Skeletal muscle satellite cell (primary cell): ENCODE data around the gene UNC80.

Experiments used
- H3K27me3 ChIP-seq: 2 replicates; pipeline ENCODE4 v1.7.0; 2013; ENCODE audit warnings: low read length; ENCODE audit not compliant: control insufficient read depth, insufficient read depth
- H3K36me3 ChIP-seq: 2 replicates; pipeline ENCODE4 v1.7.0; 2013; ENCODE audit warnings: mild to moderate bottlenecking, control low read depth, low read length; ENCODE audit not compliant: insufficient read depth
- H3K4me1 ChIP-seq: 2 replicates; pipeline ENCODE4 v1.7.0; 2013; ENCODE audit warnings: low read length; ENCODE audit not compliant: control insufficient read depth, insufficient read depth
- H3K4me2 ChIP-seq: 2 replicates; pipeline ENCODE4 v1.7.0; 2013; ENCODE audit warnings: mild to moderate bottlenecking, low read length
- H3K4me3 ChIP-seq: 2 replicates; pipeline ENCODE4 v1.7.0; 2013; ENCODE audit warnings: low read length
- H3K9ac ChIP-seq: 2 replicates; pipeline ENCODE4 v1.7.0; 2013; ENCODE audit warnings: mild to moderate bottlenecking, low read depth, low read length, moderate library complexity
- H3K9me3 ChIP-seq: replicated peaks from 2 replicates; pipeline ENCODE4 v1.7.0; 2013; ENCODE audit warnings: mild to moderate bottlenecking, control low read depth, low read length

UNC80 gene

GRCh38 chr2:210000464-210001324 is 229.1 kb downstream of the UNC80 start:
- H3K9me3 ChIP-seq = no peaks in the 10 kb centered on the region
- no peak overlapping the region for H3K4me2 ChIP-seq
- no peak overlapping the region for H3K4me3 ChIP-seq
- H3K36me3 ChIP-seq = no peaks in the 10 kb centered on the region
- no peaks in the 10 kb centered on the region for H3K27me3 ChIP-seq
- peaks cover 26% of the 10 kb centered on the region for H3K4me1 ChIP-seq
- H3K9ac ChIP-seq = no peak overlapping the region

DNA sequence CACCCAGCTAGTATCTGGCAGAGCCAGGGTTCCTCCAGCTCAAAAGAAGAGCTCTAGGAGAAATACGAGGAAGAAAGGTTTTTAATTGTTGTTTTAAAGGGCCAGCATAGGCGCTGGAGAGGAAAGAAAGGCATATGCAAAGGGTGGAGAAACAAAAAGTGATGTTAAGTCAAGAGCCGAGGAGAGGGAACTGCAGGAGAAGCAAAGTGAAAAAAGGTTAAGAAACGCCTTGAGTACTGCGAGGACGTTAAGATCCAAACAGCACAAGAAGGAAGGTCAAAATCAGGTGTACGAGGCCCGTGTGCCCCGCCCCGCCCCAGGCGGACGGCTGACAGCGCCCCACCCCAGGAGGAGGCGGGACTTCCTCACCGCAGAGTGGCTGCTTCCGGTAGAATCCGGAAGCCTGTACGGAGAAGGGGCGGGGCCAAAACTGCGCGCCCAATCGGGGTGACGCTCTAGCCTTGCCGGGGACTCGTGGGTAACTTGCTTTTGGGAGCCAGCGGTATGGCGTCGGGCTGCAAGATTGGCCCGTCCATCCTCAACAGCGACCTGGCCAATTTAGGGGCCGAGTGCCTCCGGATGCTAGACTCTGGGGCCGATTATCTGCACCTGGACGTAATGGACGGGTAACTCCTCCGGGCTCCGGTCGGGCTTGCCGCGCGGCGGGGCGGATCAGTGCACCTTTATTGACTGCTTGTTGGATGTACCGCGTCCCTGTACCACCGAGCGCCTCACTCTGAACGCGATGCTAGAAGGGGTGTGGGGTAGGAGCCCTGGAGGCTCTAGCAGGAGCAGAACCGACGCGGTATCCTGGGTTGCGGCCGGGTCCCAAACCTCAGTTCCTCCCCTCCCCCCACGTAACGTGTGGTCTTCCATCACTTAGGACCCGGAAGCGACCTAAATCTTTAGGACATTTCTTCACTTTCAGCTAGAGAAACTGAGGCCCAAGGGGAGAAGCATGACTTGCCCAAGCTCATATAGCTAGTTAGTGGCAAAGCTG is 230.8 kb downstream of the UNC80 start, which contains the start of gene RPE:
Gene RPE (plus strand): TSS at position 481 of the 1,000 bp plus-strand sequence. CDS start 24 bp downstream, at position 505.
- H3K9ac ChIP-seq = peak within 1 kb of the TSS; percentile 95
- H3K36me3 ChIP-seq = no peaks in the 10 kb centered on the region
- no peaks in the 10 kb centered on the region for H3K27me3 ChIP-seq
- no peaks in the 10 kb centered on the region for H3K9me3 ChIP-seq
- H3K4me2 ChIP-seq = peak within 1 kb of the TSS; percentile 88
- H3K4me1 ChIP-seq = peaks cover 26% of the 10 kb centered on the region
- H3K4me3 ChIP-seq = peak within 1 kb of the TSS; percentile 97

DNA sequence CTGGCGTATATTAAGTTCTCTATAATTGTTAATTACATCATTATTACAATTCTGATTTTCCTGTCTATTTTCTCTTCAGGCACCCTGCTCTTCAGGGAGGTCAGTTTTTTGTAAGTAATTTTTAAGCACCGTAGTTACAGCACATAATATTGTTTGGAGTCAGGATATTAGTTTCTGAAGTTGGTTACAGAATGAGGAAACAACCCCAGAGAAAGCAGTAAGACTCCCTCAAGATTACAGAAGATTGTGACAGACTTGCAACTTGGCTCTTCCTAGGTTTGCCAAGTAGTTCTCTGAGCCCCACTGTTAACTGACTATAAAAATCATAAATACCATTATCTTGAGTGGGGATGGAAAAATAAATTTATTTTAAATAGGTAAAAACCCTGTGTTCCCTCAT is 231.7 kb downstream of the UNC80 start:
- Histone ChIP-seq H3K4me1 (peaks cover 26% of the 10 kb centered on the region), H3K9ac (peak overlapping the region; percentile 95), H3K9me3 (no peaks in the 10 kb centered on the region), H3K27me3 (no peaks in the 10 kb centered on the region), H3K36me3 (peaks cover 5% of the 10 kb centered on the region), H3K4me2 (peak overlapping the region; percentile 88), H3K4me3 (peak overlapping the region; percentile 97)

- Histone ChIP-seq H3K36me3 (peaks cover 17% of the 10 kb centered on the region), H3K9ac (no peak overlapping the region), H3K4me3 (no peak overlapping the region), H3K4me2 (peak overlapping the region; percentile 13), H3K9me3 (no peaks in the 10 kb centered on the region), H3K4me1 (peaks cover 26% of the 10 kb centered on the region), H3K27me3 (no peaks in the 10 kb centered on the region)
These were observed 233.2 kb downstream of the UNC80 start for GRCh38 chr2:210004881-210005280.

DNA sequence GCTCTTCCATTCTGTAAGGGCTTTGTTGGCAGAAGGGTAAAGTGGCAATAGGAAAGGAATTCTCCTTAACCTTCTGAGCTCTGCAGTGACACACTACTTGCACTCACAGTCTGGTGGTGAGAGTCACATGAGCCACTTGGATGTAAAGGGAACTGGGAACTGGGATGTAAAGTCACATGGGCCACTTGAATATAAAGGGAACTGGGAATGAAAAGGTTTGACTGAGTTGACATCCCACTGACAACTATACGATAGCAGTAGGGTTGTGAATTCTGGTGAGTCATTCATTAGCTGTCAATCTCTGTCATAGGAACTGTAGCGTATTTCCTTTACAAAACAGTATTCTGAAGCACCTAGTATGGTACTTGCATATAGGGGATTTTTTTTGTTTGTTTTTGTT is 236.3 kb downstream of the UNC80 start:
- peaks cover 22% of the 10 kb centered on the region for H3K4me1 ChIP-seq
- no peak overlapping the region for H3K4me2 ChIP-seq
- peaks cover 40% of the 10 kb centered on the region for H3K36me3 ChIP-seq

GRCh38 chr2:210009126-210009525 is 237.5 kb downstream of the UNC80 start:
- no peaks in the 10 kb centered on the region for H3K9me3 ChIP-seq
- H3K36me3 ChIP-seq = peaks cover 41% of the 10 kb centered on the region
- H3K4me2 ChIP-seq = no peak overlapping the region
- peaks cover 13% of the 10 kb centered on the region for H3K4me1 ChIP-seq
- H3K27me3 ChIP-seq = no peaks in the 10 kb centered on the region
- no peak overlapping the region for H3K9ac ChIP-seq
- H3K4me3 ChIP-seq = no peak overlapping the region

More for the DNA sequence above, 236.3 kb downstream of the UNC80 start:
- Histone ChIP-seq H3K4me3 (no peak overlapping the region), H3K27me3 (no peaks in the 10 kb centered on the region), H3K9ac (no peak overlapping the region), H3K9me3 (no peaks in the 10 kb centered on the region)

- no peaks in the 10 kb centered on the region for H3K27me3 ChIP-seq
- H3K9ac ChIP-seq = no peak overlapping the region
- H3K9me3 ChIP-seq = no peaks in the 10 kb centered on the region
- H3K4me3 ChIP-seq = no peak overlapping the region
- no peak overlapping the region for H3K4me2 ChIP-seq
- peaks cover 47% of the 10 kb centered on the region for H3K36me3 ChIP-seq
- H3K4me1 ChIP-seq = peaks cover 5% of the 10 kb centered on the region
These were observed 238.3 kb downstream of the UNC80 start for GRCh38 chr2:210009896-210010295.

DNA sequence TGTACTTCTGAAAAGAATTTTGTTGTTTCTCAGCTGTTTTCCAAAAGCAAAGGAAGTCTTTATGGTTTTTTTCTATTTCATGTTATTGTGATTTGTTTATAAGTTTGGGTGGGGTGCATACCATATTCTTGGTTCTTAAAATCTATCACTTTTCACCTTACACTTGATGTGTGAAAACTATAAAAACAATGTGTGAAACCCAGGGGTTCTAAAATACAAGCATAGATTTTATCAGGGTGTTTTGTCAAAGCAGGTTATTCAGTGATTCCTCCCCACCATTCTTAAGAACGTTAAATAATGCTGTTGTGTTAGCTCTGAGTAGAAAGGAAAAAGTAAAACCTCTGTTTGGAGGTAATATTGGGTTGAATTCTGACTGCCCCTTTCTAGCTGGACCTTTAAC is 248.5 kb downstream of the UNC80 start:
- Histone ChIP-seq H3K27me3 (no peaks in the 10 kb centered on the region), H3K4me1 (no peaks in the 10 kb centered on the region), H3K4me2 (no peak overlapping the region), H3K36me3 (peaks cover 70% of the 10 kb centered on the region), H3K9me3 (no peaks in the 10 kb centered on the region), H3K4me3 (no peak overlapping the region), H3K9ac (no peak overlapping the region)

DNA sequence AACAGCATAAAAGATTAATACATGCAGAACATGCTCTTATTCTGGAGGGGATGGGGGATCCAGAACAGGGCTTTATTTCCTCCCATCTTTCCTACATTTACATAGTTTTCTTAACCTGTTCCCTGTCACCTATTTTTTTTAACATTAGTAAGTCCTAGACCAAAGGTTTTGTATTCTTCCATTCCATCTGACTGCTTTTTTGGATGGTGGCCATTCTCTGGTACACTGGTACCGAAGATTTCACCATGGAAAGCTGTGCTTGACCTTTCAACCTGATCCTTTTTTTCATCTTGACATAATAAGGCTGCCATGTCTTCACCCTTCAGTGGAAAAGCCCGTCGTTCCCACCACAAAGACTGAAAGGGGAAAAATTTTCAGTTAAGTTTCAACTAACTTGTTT is 251.2 kb downstream of the UNC80 start:
- no peaks in the 10 kb centered on the region for H3K4me1 ChIP-seq
- H3K9me3 ChIP-seq = no peaks in the 10 kb centered on the region
- no peaks in the 10 kb centered on the region for H3K27me3 ChIP-seq
- H3K9ac ChIP-seq = no peak overlapping the region
- peaks cover 58% of the 10 kb centered on the region for H3K36me3 ChIP-seq
- no peak overlapping the region for H3K4me3 ChIP-seq
- no peak overlapping the region for H3K4me2 ChIP-seq

DNA sequence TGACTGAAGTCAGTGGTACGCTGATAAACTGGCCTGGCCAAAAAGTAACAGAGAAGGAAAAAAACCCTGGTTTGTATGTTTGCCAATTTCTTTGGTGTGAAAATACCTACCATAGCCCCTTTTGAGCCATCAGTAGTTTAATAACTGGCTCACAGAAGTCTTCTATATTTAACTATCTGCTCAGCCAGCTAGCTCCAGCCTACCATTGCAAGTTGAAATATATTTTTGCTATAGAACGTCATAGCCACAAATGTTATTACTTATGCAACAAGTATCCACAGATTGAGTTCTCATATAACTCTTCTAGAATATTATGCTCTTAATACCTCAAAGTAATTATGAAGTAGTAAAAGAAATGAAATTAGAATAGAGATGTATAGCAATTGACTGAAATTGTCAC is 256.0 kb downstream of the UNC80 start:
- Histone ChIP-seq H3K4me2 (no peak overlapping the region), H3K4me3 (no peak overlapping the region), H3K36me3 (peaks cover 35% of the 10 kb centered on the region), H3K9ac (no peak overlapping the region), H3K27me3 (no peaks in the 10 kb centered on the region), H3K4me1 (no peaks in the 10 kb centered on the region), H3K9me3 (no peaks in the 10 kb centered on the region)

GRCh38 chr2:210028178-210028577 is 256.5 kb downstream of the UNC80 start:
- H3K27me3 ChIP-seq = no peaks in the 10 kb centered on the region
- H3K36me3 ChIP-seq = peaks cover 30% of the 10 kb centered on the region
- H3K4me2 ChIP-seq = no peak overlapping the region
- H3K9me3 ChIP-seq = no peaks in the 10 kb centered on the region
- H3K9ac ChIP-seq = no peak overlapping the region
- no peak overlapping the region for H3K4me3 ChIP-seq
- H3K4me1 ChIP-seq = no peaks in the 10 kb centered on the region
